OCI-LY7 (cell line): ENCODE results near the gene RHOXF2B.
"Not testable (repeated sequence)": the region's sequence is repeated elsewhere in the genome, so short reads cannot be mapped to it uniquely, and the experiment has no call there.

Source experiments
- CTCF ChIP-seq: fragments of 200-600 bp; sonication (generic); conservative IDR thresholded peaks from 2 replicates; pipeline ENCODE4 v1.5.1; 2014; ENCODE audit warnings: mild to moderate bottlenecking, antibody characterized with exemption, low read length, moderate library complexity, mixed read lengths
- EZH2phosphoT487 ChIP-seq: fragments of 200-600 bp; sonication (generic); IDR thresholded peaks from 2 replicates; pipeline ENCODE4 v1.6.1; 2018; ENCODE audit warnings: low read depth, borderline replicate concordance, mild to moderate bottlenecking, mixed run types, antibody characterized with exemption, low read length, moderate library complexity, mixed read lengths

DNA sequence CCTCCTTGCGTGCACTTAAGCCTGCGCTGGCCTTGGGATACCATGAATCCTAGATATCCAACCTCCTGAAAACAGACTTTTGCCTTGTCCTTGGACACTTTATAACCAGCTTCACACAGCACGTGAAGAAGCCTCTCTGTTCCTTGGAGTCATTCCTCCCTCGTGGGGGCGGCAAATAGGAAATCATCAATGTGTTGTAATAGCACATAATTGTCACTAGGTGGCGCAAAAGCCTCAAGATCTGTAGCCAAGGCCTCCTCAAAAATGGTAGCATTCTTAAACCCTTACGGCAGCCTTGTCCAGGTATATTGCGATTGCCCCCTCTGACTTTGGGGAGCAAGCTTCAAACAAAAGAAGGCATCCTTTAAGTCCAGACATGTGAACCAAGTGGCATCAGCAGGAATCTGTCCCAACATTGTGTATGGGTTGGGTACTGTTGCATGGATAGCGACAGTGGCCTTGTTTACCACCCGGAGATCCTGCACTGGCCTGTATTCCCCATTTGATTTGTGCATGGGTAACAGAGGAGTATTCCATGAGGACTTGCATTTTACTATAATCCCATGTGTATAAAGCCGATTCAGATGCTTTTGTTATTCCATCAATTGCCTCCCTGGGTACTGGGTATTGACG is 8.2 kb upstream of the RHOXF2B start:
- not testable (repeated sequence) for TF ChIP-seq CTCF, EZH2phosphoT487
